Jurkat, Clone E6-1 (cell line): ENCODE results near the gene AKT2.

ENCODE experiments used
- DNase-seq: peaks from one replicate; pipeline ENCODE4 v3.0.0-alpha.2; 2011; ENCODE audit warnings: low read depth, low spot score
- H3K4me3 ChIP-seq: 2 replicates; pipeline ENCODE4 v1.5.1; 2011; ENCODE audit warnings: mild to moderate bottlenecking, low read length, control low read depth, moderate library complexity

AKT2 gene

DNA sequence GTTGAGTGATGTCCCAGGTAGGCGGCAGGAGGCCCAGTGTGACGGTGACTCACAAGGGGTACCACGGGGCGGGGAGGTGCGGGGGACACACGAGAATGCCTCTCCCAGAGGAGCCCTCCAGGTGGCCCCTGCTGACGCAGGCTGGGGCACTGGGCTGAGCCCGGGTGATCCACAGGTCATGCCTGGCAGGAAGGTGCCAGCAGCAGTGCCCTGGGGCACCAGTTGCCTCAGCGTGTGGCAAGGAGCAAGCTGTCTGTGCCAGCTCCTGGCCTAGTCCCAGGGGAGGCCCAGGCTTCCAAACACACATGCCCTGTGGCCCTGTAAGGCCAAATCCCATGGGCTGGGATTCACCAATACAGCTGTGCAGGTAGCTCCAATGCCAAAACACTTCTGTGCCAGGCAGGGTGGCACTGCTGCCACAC is 28.0 kb downstream of the AKT2 start:
- DNase-seq: no peak

DNA sequence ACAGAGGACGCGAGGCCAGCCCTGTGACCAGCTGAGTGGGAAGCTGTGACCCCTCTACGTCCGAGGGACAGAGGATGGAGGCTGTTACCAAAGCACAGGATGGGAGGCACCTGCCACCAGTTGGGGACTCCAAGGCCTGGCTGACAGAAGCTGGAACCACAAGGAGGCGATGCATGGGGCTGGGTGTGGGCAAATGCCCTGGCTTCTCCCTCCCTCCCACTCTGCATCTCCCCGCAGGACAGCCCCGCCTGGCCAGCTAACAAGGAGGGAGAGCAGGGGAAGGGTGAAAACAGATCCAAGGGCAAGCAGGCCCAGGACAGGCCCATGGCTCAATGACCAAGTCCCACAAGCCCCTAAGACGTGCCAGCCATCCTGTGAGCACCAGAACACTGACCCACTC is 28.6 kb downstream of the AKT2 start:
- no peak for DNase-seq

More for the DNA sequence above, 28.0 kb downstream of the AKT2 start:
- no peak overlapping the region for H3K4me3 ChIP-seq

DNA sequence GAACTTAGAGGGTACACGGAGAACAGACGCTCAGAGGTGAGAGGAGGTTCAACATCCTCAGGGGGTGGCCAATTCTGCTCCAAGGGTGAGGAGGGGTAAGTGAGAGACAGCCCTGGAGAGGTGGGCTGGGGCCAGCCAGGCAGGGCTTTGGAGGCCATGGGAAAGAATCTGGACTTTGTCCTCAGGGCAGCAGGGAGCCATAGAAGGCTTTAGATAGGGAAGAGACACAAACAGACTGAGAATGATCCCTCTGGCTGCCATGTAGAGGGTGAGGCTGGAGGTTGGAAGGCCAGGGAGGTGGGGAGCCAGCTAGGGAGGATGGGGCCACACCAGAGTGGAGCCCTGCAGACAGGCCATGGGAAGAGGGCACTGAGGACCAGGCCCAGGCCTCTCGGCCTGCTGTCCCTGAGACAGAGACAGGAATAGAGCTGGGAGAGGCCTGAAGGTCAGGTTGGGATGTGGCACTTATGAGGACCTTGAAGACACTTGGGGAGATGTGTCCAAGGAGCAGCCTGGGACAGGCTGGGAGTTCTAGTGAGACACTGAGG is 29.5 kb downstream of the AKT2 start:
- no peak for DNase-seq
- H3K4me3 ChIP-seq: no peak overlapping the region

More for the DNA sequence above, 28.6 kb downstream of the AKT2 start:
- H3K4me3 ChIP-seq: no peak overlapping the region

DNA sequence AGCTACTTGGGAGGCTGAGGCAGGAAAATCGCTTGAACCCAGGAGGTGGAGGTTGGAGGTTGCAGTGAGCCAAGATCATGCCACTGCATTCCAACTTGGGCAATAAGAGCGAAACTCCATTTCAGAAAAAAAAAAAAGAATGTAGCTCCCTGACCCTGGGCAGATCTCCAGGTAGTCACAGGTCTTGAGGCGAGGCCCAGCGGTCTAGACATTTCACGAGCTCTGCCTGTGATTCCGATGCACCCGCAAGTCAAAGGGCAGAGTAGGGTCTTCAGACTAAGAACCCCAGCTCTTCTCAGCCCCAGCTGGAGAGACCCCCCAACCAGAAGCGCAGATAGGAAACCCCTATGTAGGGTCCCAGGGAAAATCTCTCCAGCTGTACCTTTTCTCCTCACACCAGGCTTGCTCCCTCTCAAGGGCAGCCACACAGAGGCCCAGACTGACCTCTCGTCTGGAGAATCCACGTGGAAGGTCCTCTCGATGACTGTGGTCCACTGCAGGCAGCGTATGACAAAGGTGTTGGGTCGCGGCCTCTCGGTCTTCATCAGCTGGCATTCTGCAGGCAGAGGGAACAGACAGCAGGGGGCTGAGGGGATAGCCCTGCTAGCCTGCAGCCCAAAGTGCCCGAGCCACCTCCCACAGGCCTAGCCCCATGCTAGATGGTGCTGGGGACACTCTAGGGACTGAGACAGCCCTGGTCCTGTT is 30.3 kb downstream of the AKT2 start:
- DNase-seq: no peak
- no peak overlapping the region for H3K4me3 ChIP-seq

DNA sequence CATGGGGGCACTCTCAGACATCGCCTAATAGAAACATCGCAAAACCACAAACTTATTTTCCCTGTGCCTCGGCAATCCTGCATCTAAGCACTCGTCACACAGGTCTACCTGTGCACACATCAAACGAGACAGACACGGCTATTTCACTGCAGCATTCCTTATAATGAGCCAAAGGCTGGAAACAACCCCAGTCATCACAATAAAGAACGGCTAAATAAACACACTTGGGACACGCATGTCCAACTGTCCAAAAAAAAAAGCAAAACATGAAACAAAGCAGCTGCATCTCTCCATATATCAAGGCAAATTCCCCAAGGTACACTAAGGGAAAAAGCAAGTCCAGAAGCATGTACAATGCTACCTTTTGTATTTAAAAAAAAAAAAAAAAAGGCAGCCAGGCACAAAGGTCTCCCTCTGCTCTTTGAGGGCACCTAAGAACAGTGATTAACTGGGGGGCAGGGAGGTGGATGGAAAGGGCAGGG is 31.5 kb downstream of the AKT2 start:
- no peak overlapping the region for H3K4me3 ChIP-seq
- DNase-seq: no peak

DNA sequence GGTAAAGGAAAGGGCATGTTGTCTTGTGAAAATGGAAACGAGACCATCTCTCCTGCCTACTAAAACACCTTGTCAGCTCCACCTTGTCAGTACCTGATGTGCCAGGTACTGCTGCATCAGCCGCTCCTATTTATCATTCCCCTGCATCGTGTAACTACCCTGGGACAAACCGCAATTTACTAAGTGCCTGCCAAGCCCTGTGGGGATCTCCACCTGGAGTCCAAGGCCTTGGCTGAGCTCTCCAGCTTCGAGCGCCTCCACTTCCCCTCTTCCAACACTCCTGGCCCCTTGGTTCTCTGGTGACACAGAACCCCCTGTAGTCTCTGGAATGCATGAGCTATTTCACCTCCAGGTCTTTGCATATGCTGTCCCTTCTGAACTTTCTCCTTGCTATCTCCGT is 32.8 kb downstream of the AKT2 start:
- no peak overlapping the region for H3K4me3 ChIP-seq
- DNase-seq: no peak

DNA sequence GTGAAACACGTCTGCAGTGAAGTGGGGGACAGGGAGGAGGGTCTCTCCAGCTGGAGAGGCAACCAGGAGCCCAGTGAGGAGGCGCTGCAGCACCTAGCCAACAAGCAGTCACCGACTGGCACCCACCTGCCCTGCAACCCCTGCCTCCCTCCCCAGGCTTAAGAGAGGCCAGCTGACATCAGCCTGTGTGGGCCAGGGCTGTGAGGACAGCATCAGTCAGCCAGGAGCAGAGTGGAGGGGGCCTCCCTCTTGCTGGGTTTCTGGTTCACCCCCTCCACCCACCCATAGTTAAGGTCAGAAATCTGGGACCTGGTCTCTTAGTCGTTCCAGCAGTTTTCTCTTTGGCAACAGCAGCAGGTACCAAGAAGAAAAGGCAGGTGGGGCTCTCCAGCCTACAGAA is 33.2 kb downstream of the AKT2 start:
- DNase-seq: no peak
- H3K4me3 ChIP-seq: no peak overlapping the region

DNA sequence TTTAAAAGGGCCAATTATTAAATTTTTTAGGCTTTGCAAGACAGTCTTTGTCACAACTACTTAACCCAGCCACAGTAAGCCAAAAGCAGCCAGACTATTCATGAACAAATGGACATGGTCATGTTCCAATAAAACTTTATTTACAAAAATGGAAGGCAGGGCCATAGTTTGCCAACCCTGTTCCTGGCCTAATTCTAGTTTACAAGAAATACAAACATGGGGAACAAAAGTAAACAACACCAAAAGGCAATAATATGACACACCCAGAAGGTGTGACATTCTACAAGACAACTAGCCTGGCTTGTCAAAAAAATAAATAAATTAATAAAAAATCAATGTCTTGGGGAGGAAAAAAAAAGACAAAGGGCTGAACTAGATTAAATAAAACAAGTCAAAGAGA is 33.9 kb downstream of the AKT2 start:
- no peak overlapping the region for H3K4me3 ChIP-seq
- DNase-seq: no peak

DNA sequence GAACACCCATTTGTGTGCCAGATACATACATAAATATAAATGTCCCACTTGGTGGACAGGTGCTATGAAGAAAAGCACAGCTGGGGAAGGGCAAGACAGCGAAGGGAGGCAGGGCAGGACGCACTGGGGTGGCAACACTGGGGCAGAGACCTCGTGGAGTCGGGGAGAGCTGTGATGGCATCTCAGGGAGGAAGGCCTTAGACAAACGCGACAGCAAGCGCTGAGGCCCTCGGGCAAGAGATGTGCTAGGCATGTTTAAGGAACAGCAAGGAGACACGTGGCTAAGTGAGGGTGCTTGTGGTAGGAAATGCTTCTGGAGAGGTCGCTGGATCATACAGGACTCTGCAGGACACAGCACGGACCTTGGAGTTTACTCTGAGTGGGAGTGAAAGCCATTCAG is 35.4 kb downstream of the AKT2 start:
- H3K4me3 ChIP-seq: no peak overlapping the region
- no peak for DNase-seq

DNA sequence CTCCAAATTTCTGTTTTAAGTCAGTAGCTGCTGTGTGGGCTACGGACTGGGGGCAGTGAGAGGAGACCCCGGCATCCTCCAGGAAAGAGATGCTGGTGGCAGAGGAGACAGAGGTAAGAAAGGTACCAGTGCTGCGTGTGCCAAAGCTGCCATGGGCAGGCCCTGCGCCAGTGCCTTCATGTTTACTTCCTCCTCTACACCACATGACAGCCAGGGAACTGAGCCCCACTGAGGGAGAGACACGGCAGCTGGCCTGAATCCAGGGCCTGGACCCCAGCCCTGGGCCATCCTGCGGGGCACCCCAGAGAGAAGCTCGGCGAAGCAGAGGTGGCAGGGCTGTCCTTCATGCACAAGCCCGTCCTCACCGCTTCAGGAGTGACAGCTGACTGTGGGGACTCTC is 35.9 kb downstream of the AKT2 start:
- DNase-seq: no peak
- no peak overlapping the region for H3K4me3 ChIP-seq

DNA sequence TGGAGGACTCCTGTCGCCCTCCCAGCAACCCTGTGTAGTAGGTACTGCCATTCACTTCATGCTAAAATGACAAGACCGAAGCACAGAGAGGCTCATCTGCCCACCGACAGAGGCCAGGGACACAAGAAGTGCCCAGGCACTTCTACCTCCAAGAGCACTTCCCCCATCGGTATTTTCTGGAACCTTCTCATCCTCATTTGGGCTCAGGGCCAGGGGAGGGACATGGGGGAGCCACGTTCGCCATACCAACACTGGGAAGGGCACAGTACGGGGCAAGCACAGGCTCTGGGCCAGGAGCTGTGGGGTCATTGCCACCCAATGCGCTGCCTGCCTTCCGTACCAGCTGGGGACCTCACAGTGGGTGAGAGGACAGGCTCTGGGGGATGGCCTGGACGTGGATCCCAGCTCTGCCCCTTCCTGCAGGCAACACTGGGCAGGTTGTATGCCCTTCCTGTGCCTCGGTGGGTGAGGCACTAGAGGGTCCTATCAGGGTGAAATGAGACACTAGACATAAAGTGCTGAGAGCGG is 37.3 kb downstream of the AKT2 start:
- H3K4me3 ChIP-seq: no peak overlapping the region
- DNase-seq: no peak

DNA sequence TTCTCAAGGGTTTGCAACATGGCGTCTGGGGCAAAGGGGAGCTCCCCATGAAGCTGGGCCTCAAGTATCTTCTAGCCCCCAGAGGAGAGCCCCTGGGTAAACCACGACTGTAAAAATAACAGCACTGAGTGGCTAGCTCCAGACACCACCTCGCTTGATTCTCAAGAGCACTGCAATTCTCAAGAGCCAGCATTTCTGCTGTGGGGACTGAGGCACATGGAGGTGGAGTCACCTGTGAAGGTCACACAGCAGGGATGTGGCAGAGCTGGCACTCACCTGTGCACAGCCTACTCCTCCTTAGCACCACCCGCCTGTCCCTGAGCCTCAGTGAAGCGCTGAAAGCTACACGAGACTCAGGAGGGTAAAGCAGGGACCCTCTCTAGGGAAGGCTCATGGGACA is 38.0 kb downstream of the AKT2 start:
- H3K4me3 ChIP-seq: no peak overlapping the region
- DNase-seq: no peak

DNA sequence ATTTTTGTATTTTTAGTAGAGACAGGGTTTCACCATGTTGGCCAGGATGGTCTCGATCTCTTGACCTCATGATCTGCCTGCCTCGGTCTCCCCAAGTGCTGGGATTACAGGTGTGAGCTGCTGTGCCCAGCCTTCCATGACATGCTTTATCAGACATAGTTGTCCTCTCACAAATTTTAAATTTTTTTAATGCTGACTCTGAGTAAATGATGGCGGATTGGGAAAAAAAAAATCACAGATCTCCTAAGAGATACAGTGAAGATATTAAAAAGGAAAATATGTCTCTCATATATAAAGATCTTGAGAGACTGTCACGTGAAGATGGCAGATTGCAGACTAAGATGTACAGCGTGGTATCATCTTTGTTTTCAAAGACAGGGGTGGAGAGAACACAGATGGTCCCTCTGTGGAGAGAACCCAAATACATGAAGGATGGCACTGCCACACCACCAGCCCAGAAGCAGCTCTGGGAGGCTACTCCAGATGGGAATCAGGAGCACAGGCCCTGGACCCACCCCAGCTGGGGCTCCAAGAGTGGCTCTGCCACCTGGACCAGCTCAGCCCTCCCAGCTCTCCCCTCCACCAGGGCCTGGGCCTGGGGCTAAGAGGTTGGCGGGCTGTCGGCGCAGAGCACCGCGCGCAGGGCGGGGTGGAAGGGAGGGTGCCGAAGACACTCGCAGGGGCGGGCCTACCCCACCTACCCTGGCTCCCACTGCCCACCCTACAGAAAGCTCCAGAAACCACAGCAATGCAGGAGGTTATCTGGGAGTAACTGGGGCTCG is 38.7 kb downstream of the AKT2 start:
- no peak for DNase-seq
- H3K4me3 ChIP-seq: no peak overlapping the region

DNA sequence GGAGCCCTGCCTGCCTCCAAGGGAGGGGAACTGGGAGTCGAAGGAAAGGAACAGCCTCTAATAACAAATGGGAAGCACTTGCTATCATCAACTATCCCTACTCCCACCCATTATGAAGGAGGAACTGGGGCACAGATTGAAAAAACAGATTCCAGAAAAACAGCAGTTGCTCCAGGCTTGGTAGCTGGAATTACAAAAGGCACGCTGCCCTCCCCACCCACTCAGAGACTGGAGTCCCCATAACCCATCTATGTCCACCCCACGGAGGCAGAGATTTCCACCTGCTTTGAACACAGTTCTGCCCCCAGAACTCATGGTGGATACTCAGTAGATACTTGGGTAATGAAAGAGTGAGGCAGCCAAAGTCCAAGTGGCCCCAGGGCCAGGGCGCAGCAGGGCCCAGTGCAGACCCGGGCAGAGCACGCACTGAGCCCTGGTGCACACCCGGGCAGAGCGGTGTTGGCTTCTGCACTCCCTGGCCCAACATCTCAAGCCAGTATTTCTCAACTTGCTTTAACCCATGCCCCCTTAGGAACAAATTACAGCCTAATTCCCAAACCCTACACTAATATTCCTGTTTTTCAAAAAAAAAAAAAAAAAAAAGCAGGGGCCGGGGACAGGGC is 39.5 kb downstream of the AKT2 start:
- H3K4me3 ChIP-seq: no peak overlapping the region
- DNase-seq: no peak

DNA sequence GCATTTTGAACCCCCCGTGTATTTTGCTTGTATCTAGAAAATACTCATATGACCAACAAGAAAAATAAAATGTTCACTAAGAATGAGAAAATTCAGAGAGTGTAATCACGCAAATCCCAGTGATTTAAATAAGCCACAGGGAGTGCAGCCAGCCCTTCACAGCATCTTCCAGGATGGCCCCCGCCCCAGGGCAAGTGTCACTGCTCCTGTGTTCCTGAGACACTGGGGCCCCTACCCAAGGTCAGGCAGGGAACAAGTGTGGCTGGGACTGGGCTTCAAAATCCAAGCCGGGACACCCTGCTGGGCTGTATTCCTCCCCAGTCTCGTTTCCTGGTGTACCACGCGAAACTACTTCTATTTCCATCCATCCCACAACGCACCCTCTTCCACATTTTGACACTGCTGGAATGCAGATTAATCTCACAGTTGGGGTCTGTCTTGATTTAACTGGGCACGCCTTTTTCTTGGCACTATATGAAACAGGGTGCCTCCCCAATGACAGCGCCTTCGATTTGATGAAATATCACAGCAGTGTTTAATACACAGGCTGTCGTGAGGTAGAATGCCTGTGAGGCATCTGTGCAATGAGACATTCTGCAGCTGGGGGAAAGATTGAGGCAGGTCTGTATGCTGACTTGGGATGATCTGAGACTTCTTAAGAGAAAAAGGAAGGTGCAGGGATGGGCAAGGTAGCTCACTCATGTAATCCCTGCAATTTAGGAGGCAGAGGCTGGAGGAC is 40.4 kb downstream of the AKT2 start:
- no peak overlapping the region for H3K4me3 ChIP-seq
- DNase-seq: no peak

DNA sequence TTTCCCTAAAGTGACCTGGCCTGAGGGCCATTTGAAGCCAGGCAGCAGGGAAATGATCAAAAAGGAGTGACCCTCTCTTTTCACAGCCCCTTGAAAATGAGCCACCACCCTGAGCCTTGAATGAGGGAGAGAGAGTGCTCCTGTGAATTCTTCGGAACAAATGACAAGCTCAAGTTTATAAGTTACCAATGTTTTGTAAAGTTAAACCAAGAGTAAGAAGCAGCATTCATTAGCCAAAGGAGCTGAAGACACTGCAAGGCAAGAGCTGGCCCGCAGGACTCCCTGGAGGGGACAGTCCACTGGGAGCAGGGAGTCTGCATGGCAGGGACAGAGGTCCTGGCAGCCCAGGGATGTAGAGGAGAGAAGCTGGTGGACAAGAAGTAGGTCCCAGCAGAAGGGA is 42.0 kb downstream of the AKT2 start:
- DNase-seq: no peak

DNA sequence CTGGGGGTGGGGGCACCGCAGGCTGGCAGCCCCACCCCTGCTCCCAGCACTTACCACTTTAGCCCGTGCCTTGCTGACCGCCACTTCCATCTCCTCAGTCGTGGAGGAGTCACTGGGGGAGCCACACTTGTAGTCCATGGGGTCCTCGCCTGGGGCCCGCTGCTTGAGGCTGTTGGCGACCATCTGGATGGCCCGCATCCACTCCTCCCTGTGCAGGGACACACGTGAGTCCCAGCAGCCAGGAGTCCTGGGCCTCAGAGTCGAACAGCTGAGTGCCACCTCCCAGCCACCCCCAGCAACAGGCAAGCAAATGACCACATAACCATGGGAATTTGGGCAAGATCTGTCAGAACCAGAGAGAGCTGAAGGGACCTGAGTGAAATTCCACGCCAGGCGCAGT is 42.7 kb downstream of the AKT2 start:
- H3K4me3 ChIP-seq: no peak overlapping the region
- DNase-seq: no peak

More for the DNA sequence above, 42.0 kb downstream of the AKT2 start:
- H3K4me3 ChIP-seq: no peak overlapping the region

DNA sequence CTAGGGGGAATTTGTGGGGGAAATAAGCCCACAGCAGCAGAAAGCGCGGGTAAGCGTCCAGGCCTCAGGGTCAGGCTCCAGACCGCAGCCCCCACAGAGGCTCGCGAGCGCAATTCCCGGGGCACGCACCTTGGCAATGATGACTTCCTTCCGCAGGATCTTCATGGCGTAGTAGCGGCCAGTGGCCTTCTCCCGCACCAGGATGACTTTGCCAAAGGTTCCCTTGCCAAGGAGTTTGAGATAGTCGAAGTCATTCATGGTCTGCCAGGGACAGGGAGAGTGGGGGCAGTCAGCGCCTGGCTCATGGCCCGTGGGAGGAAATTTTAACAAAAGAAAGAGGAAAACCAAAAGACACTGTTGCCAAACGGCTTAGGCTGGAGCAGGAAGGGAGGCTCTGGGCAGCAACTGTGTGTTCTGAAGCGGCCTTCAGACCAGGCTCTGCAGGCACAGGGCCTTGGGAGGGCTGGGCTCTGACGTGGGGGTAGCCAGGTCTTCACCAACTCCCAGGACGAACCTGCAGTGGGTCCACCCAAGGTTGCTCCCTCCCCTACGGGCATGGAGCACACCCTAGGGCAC is 43.2 kb downstream of the AKT2 start:
- H3K4me3 ChIP-seq: no peak overlapping the region
- no peak for DNase-seq
